Fibroblast of lung (primary cell): ENCODE data around the gene PADI6.

Source experiments
- CTCF ChIP-seq, 2 donors: IDR thresholded peaks in 1 of 2; conservative IDR thresholded peaks in 1 of 2; 1 replicate in 1 of 2; 2 replicates in 1 of 2; pipeline ENCODE4 v1.5.1; 2011 to 2012; ENCODE audit warnings: low read length in 2 of 2, control low read depth in 1 of 2, inconsistent platforms in 1 of 2, low read depth in 1 of 2, mild to moderate bottlenecking in 1 of 2
- EZH2 ChIP-seq: IDR thresholded peaks from 2 replicates; pipeline ENCODE4 v1.5.1; 2012; ENCODE audit warnings: low read length, control low read depth, mild to moderate bottlenecking; ENCODE audit errors: missing control alignments

- TF ChIP-seq CTCF (conservative IDR thresholded peaks at IDR 0.05 in 1 of 2, IDR thresholded peaks at IDR 0.05 in 1 of 2; ENCODE audit: low read depth in 1 of 2, low read length in 2 of 2) (no peak), EZH2 (no peak)
Observed at GRCh38 chr1:17440827-17441168, 68.8 kb downstream of the PADI6 start.
